ENCODE data around the gene SMCO3.
A peak's percentile ranks its signal among the peaks of the same experiment; 100 is the strongest.

SMCO3 gene

DNA sequence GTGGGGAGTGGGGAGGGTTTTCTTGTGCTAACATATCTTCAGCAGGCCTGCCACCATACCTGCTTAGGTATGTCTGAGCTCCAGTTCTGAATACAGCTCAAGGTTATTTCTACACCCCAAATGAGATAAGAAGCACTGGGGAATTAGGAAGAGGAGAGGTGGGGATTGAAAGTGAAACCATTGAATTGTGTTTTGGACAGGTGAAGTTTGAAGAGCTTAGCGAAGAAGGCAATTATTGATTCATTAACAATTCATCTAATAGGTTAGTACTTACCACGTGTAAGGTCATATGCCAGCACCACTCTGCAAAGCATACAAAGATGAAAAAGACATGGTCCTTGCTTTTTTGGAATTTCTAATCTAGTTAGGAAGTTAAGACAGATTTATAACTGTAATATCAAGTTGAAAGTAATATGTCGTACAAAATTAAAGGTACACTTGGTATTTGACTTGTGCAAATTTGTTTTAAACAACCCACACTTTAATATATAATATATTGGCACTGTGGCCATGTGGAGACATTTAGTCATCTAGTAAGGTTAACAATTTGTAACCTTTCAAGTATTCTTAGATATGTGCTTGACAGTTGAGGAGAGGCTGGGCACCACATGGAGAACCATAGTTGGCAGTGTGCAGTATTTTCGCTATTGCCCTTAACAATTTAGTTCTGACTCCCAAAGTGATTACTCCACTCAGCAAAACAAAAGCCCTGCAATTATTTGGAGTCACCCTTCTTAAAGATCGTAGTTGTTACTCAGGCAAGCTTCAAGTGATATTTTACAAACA lies 3.6 kb downstream of the SMCO3 start:
- H4K8ac ChIP-seq (ENCODE audit: low read depth, low read length), result no peak overlapping the region
- no peak overlapping the region for H2BK12ac ChIP-seq (ENCODE audit: low read length)
- no peak overlapping the region for H4K12ac ChIP-seq (ENCODE audit: low read depth, low read length)
- H3K4ac ChIP-seq (ENCODE audit: low read depth, low read length), result no peak overlapping the region
- no peak overlapping the region for H3K14ac ChIP-seq (ENCODE audit: low read length)
- H2BK120ac ChIP-seq (ENCODE audit: insufficient read depth, low read length, poor library complexity), result no peak overlapping the region
- WGBS (ENCODE audit: extremely low coverage, insufficient coverage, insufficient read length), result no CpG with 5 or more reads among the region's 5 CpGs
- no peak overlapping the region for H3K9ac ChIP-seq (ENCODE audit: low read length)
- H2AK5ac ChIP-seq (ENCODE audit: low read length), result no peak overlapping the region
- no peak overlapping the region for H3K23ac ChIP-seq (ENCODE audit: low read length)
- H3K36me3 ChIP-seq (ENCODE audit: control insufficient read depth in 1 of 2, insufficient read depth in 2 of 2, low read length in 2 of 2), result no peaks in the 10 kb centered on the region
- H3K18ac ChIP-seq (ENCODE audit: low read length), result no peak overlapping the region
- H3K4me1 ChIP-seq (ENCODE audit: control insufficient read depth in 1 of 2, insufficient read depth in 2 of 2, low read length in 2 of 2), result peaks cover 0 to 4% of the 10 kb centered on the region in 2 experiments
- H3K79me2 ChIP-seq (ENCODE audit: control insufficient read depth, insufficient read depth, low read length, poor library complexity), result no peaks in the 10 kb centered on the region
- H3K4me3 ChIP-seq (ENCODE audit: low read depth, low read length), result no peak overlapping the region
- H2BK5ac ChIP-seq (ENCODE audit: low read depth, low read length, poor library complexity), result no peak overlapping the region
- H3K9me3 ChIP-seq (ENCODE audit: insufficient read depth, low read depth, low read length), result no peaks in the 10 kb centered on the region
- DNase-seq, result no peak
- H3K79me1 ChIP-seq (ENCODE audit: low read length), result peaks cover 2% of the 10 kb centered on the region
- no peak overlapping the region for H4K91ac ChIP-seq (ENCODE audit: low read depth, low read length)
- H3K27me3 ChIP-seq (ENCODE audit: insufficient read depth, low read length), result no peaks in the 10 kb centered on the region
- H3K4me2 ChIP-seq (ENCODE audit: low read length), result no peak overlapping the region
- no peak overlapping the region for H3K27ac ChIP-seq (ENCODE audit: low read depth, low read length)
- no peak overlapping the region for H2AFZ ChIP-seq (ENCODE audit: insufficient read depth, low read length, poor library complexity)

DNA sequence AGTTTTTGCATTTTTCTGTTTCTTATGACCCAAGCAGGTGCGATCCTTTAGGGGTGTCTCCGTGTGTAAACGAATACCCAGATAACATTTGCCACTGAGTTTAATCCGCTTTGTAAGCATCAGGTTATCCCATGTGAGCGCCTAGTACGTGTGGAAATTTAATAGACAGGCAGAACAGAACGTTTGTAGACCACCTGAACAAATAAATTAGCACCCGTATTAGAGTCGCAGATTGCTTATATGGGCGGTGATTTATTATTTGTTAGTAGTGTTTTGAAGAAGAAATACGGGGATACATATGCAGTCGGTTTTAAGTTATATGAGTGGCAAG lies 10.2 kb downstream of the SMCO3 start:
- Histone ChIP-seq H3K27ac (ENCODE audit: low read depth, low read length) (peak overlapping the region; percentile 52), H4K12ac (ENCODE audit: low read depth, low read length) (peak overlapping the region; percentile 81), H2AFZ (ENCODE audit: insufficient read depth, low read length, poor library complexity) (peak overlapping the region; percentile 93), H3K23ac (ENCODE audit: low read length) (no peak overlapping the region), H3K9me3 (ENCODE audit: insufficient read depth, low read depth, low read length) (peaks cover 2% of the 10 kb centered on the region), H3K4me3 (ENCODE audit: low read depth, low read length) (no peak overlapping the region), H2BK12ac (ENCODE audit: low read length) (no peak overlapping the region), H3K79me2 (ENCODE audit: control insufficient read depth, insufficient read depth, low read length, poor library complexity) (peaks cover 8% of the 10 kb centered on the region), H2AK5ac (ENCODE audit: low read length) (no peak overlapping the region), H3K36me3 (ENCODE audit: control insufficient read depth in 1 of 2, insufficient read depth in 2 of 2, low read length in 2 of 2) (peaks cover 0 to 3% of the 10 kb centered on the region in 2 experiments), H3K4ac (ENCODE audit: low read depth, low read length) (no peak overlapping the region), H3K18ac (ENCODE audit: low read length) (no peak overlapping the region), H3K14ac (ENCODE audit: low read length) (no peak overlapping the region), H3K27me3 (ENCODE audit: insufficient read depth, low read length) (no peaks in the 10 kb centered on the region), H3K4me2 (ENCODE audit: low read length) (peak overlapping the region; percentile 93), H4K91ac (ENCODE audit: low read depth, low read length) (peak overlapping the region; percentile 33), H3K9ac (ENCODE audit: low read length) (peak overlapping the region; percentile 63), H2BK120ac (ENCODE audit: insufficient read depth, low read length, poor library complexity) (no peak overlapping the region), H4K8ac (ENCODE audit: low read depth, low read length) (peak overlapping the region; percentile 81), H2BK5ac (ENCODE audit: low read depth, low read length, poor library complexity) (peak overlapping the region; percentile 39), H3K4me1 (ENCODE audit: control insufficient read depth in 1 of 2, insufficient read depth in 2 of 2, low read length in 2 of 2) (no peaks in the 10 kb centered on the region), H3K79me1 (ENCODE audit: low read length) (peaks cover 6% of the 10 kb centered on the region)
- WGBS (ENCODE audit: extremely low coverage, insufficient coverage, insufficient read length), result no CpG with 5 or more reads among the region's 12 CpGs
- no peak for DNase-seq

DNA sequence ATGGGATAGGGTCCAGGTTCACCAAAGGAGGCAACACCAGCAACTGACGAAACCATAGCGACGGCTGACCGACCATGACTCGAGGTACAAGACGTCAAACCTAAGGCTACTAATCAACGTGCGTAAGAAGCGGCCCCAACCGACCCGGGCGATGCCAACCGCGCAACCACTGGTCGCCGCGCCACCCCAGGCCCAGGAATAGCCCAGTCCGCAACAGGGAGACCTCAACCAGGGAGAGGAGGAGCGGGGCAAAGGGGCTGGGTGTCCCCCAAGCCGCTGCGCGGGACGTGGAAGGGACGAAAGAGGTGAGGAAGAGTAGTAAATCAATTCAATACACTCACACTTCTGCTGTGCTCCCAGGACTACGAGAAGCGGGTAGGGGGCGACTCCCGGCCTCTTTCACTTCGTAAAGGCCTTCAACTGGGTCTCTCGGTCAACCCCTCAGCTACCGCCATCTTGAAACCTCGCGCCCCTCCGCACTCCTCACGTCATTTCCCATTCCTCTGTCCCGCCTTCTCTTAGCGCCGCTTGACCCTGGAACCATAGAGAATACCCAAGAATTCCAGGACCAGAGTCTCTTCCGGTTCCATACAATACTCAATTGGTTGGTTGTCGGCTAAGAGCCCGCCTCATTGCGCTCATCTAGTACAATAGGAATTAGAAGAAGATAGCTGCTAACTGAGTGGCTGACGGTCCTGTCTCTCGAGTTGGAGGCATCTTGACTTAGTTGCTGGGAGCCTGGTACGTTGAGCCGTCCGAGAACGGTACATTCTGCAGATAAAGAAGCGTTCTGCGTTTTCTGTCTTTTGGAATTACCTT lies 10.8 kb downstream of the SMCO3 start, which contains the start of the genes C12orf60 and WBP11:
Gene C12orf60, plus strand, starts transcription at position 660 of the 819 bp plus-strand sequence. CDS start 19,266 bp downstream, outside the sequence.
Gene WBP11, minus strand, starts transcription at position 468 of the 819 bp plus-strand sequence. CDS start 2,095 bp downstream, outside the sequence.
- no peaks in the 10 kb centered on the region for H3K27me3 ChIP-seq (ENCODE audit: insufficient read depth, low read length)
- peak within 1 kb of the TSS; percentile 98 for H3K4ac ChIP-seq (ENCODE audit: low read depth, low read length)
- peaks cover 0 to 5% of the 10 kb centered on the region in 2 experiments for H3K36me3 ChIP-seq (ENCODE audit: control insufficient read depth in 1 of 2, insufficient read depth in 2 of 2, low read length in 2 of 2)
- H2BK120ac ChIP-seq (ENCODE audit: insufficient read depth, low read length, poor library complexity), result peak within 1 kb of the TSS; percentile 16
- H3K9me3 ChIP-seq (ENCODE audit: insufficient read depth, low read depth, low read length), result peaks cover 2% of the 10 kb centered on the region
- peak within 1 kb of the TSS; percentile 37 for H3K14ac ChIP-seq (ENCODE audit: low read length)
- peak within 1 kb of the TSS; percentile 17 for H3K18ac ChIP-seq (ENCODE audit: low read length)
- peak within 1 kb of the TSS; percentile 37 for H2AK5ac ChIP-seq (ENCODE audit: low read length)
- no peaks in the 10 kb centered on the region for H3K4me1 ChIP-seq (ENCODE audit: control insufficient read depth in 1 of 2, insufficient read depth in 2 of 2, low read length in 2 of 2)
- peak within 1 kb of the TSS; percentile 81 for H4K8ac ChIP-seq (ENCODE audit: low read depth, low read length)
- peak within 1 kb of the TSS; percentile 39 for H2BK5ac ChIP-seq (ENCODE audit: low read depth, low read length, poor library complexity)
- WGBS (ENCODE audit: extremely low coverage, insufficient coverage, insufficient read length), result no CpG with 5 or more reads among the region's 50 CpGs
- H3K4me2 ChIP-seq (ENCODE audit: low read length), result peak within 1 kb of the TSS; percentile 93
- H4K12ac ChIP-seq (ENCODE audit: low read depth, low read length), result peak within 1 kb of the TSS; percentile 81
- H2AFZ ChIP-seq (ENCODE audit: insufficient read depth, low read length, poor library complexity), result peak within 1 kb of the TSS; percentile 93
- peak within 1 kb of the TSS; percentile 64 for H4K91ac ChIP-seq (ENCODE audit: low read depth, low read length)
- H3K79me2 ChIP-seq (ENCODE audit: control insufficient read depth, insufficient read depth, low read length, poor library complexity), result peaks cover 8% of the 10 kb centered on the region
- H3K79me1 ChIP-seq (ENCODE audit: low read length), result peaks cover 6% of the 10 kb centered on the region
- no peak within 1 kb of the TSS for H2BK12ac ChIP-seq (ENCODE audit: low read length)
- peak within 1 kb of the TSS; percentile 98 for H3K4me3 ChIP-seq (ENCODE audit: low read depth, low read length)
- DNase-seq, result peak; percentile 98 to 99
- H3K27ac ChIP-seq (ENCODE audit: low read depth, low read length), result peak within 1 kb of the TSS; percentile 52
- H3K23ac ChIP-seq (ENCODE audit: low read length), result no peak within 1 kb of the TSS
- peak within 1 kb of the TSS; percentile 94 for H3K9ac ChIP-seq (ENCODE audit: low read length)

DNA sequence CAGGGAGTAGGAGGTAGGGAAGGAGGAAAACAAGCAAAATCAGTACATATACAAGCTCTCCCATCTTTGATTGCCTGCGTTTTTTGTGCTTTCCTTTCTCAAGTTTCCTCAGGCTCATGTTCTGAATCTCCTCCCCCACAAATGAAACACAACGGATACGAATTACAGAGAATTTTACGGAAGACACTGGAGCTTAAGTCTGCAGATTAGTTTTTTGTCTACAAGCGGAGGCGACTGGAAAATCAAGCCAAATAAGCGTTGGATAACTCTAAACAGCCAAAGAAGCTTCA lies 11.3 kb downstream of the SMCO3 start:
- no peak for DNase-seq
- H3K27me3 ChIP-seq (ENCODE audit: insufficient read depth, low read length), result no peaks in the 10 kb centered on the region
- WGBS (ENCODE audit: extremely low coverage, insufficient coverage, insufficient read length), result no CpG with 5 or more reads among the region's 7 CpGs

More for the DNA sequence above, 11.3 kb downstream of the SMCO3 start:
- H2AK5ac ChIP-seq (ENCODE audit: low read length), result peak overlapping the region; percentile 37
- peak overlapping the region; percentile 62 for H2AFZ ChIP-seq (ENCODE audit: insufficient read depth, low read length, poor library complexity)
- H4K8ac ChIP-seq (ENCODE audit: low read depth, low read length), result peak overlapping the region; percentile 44
- H3K18ac ChIP-seq (ENCODE audit: low read length), result no peak overlapping the region
- peak overlapping the region; percentile 16 for H2BK120ac ChIP-seq (ENCODE audit: insufficient read depth, low read length, poor library complexity)
- peak overlapping the region; percentile 98 for H3K4me3 ChIP-seq (ENCODE audit: low read depth, low read length)
- peaks cover 0 to 7% of the 10 kb centered on the region in 2 experiments for H3K36me3 ChIP-seq (ENCODE audit: control insufficient read depth in 1 of 2, insufficient read depth in 2 of 2, low read length in 2 of 2)
- H2BK12ac ChIP-seq (ENCODE audit: low read length), result no peak overlapping the region
- peak overlapping the region; percentile 37 for H3K14ac ChIP-seq (ENCODE audit: low read length)
- peak overlapping the region; percentile 94 for H3K9ac ChIP-seq (ENCODE audit: low read length)
- H4K91ac ChIP-seq (ENCODE audit: low read depth, low read length), result peak overlapping the region; percentile 64
- no peaks in the 10 kb centered on the region for H3K4me1 ChIP-seq (ENCODE audit: control insufficient read depth in 1 of 2, insufficient read depth in 2 of 2, low read length in 2 of 2)
- H3K27ac ChIP-seq (ENCODE audit: low read depth, low read length), result no peak overlapping the region
- H3K9me3 ChIP-seq (ENCODE audit: insufficient read depth, low read depth, low read length), result peaks cover 2% of the 10 kb centered on the region
- H3K79me2 ChIP-seq (ENCODE audit: control insufficient read depth, insufficient read depth, low read length, poor library complexity), result peaks cover 8% of the 10 kb centered on the region
- H3K23ac ChIP-seq (ENCODE audit: low read length), result no peak overlapping the region
- peaks cover 6% of the 10 kb centered on the region for H3K79me1 ChIP-seq (ENCODE audit: low read length)
- peak overlapping the region; percentile 57 for H4K12ac ChIP-seq (ENCODE audit: low read depth, low read length)
- H3K4me2 ChIP-seq (ENCODE audit: low read length), result peak overlapping the region; percentile 85
- H2BK5ac ChIP-seq (ENCODE audit: low read depth, low read length, poor library complexity), result no peak overlapping the region
- peak overlapping the region; percentile 59 for H3K4ac ChIP-seq (ENCODE audit: low read depth, low read length)
